GM12878 (cell line): Measurements from ENCODE around the gene TMEM63C.

ENCODE experiments used
- ATF3 ChIP-seq: IDR thresholded peaks from 2 replicates; pipeline ENCODE4 v1.6.1; 2011; ENCODE audit warnings: low read depth, mild to moderate bottlenecking, low read length, moderate library complexity, borderline replicate concordance; ENCODE audit errors: extremely low read depth
- CEBPZ ChIP-seq: fragments of 150-350 bp; IDR thresholded peaks from 2 replicates; pipeline ENCODE4 v1.6.1; 2016; ENCODE audit warnings: low read depth, low read length
- CTCF ChIP-seq, 3 experiments: IDR thresholded peaks in 2 of 3; conservative IDR thresholded peaks in 1 of 3; 2 replicates each; pipeline ENCODE4 v1.5.1; 2011; ENCODE audit warnings: low read depth in 3 of 3, low read length in 3 of 3, mild to moderate bottlenecking in 3 of 3, control low read depth in 2 of 3, moderate library complexity in 2 of 3, inconsistent platforms in 1 of 3, mixed read lengths in 1 of 3; ENCODE audit not compliant: control insufficient read depth in 2 of 3, insufficient read depth in 1 of 3; ENCODE audit errors: extremely low read depth in 1 of 3
- E2F4 ChIP-seq: IDR thresholded peaks from 2 replicates; pipeline ENCODE4 v1.6.1; 2012; ENCODE audit warnings: low read depth, low read length, improper control_type of control experiment
- EGR1 ChIP-seq, 2 experiments: IDR thresholded peaks; 1 replicate in 1 of 2; 2 replicates in 1 of 2; pipeline ENCODE4 v1.6.1; 2011 to 2012; ENCODE audit warnings: low read depth in 2 of 2, low read length in 2 of 2, borderline replicate concordance in 1 of 2, mild to moderate bottlenecking in 1 of 2, moderate library complexity in 1 of 2
- IKZF1 ChIP-seq: fragments of 450-650 bp; conservative IDR thresholded peaks from 2 replicates; pipeline ENCODE4 v1.6.1; 2017; ENCODE audit warnings: antibody characterized with exemption, mild to moderate bottlenecking
- NFYB ChIP-seq: IDR thresholded peaks from 2 replicates; pipeline ENCODE4 v1.6.1; 2011; ENCODE audit warnings: low read depth, mild to moderate bottlenecking, low read length, improper control_type of control experiment, moderate library complexity; ENCODE audit not compliant: insufficient read depth
- NRF1 ChIP-seq: conservative IDR thresholded peaks from 2 replicates; pipeline ENCODE4 v1.6.1; 2011; ENCODE audit warnings: mild to moderate bottlenecking, low read depth, low read length, improper control_type of control experiment
- POLR2A ChIP-seq: IDR thresholded peaks from 2 replicates; pipeline ENCODE4 v1.6.1; 2011; ENCODE audit warnings: low read depth, mild to moderate bottlenecking, low read length
- POLR2AphosphoS5 ChIP-seq: IDR thresholded peaks from 2 replicates; pipeline ENCODE4 v1.6.1; 2011; ENCODE audit warnings: mild to moderate bottlenecking, low read length, inconsistent platforms
- RBBP5 ChIP-seq: fragments of 200-600 bp; sonication (generic); conservative IDR thresholded peaks from 2 replicates; pipeline ENCODE4 v1.6.1; 2016
- REST ChIP-seq: IDR thresholded peaks from 2 replicates; pipeline ENCODE4 v1.6.1; 2012; ENCODE audit warnings: mild to moderate bottlenecking, low read depth, low read length
- SIN3A ChIP-seq: IDR thresholded peaks from 2 replicates; pipeline ENCODE4 v1.6.1; 2012; ENCODE audit warnings: low read depth, low read length, improper control_type of control experiment
- SP1 ChIP-seq: IDR thresholded peaks from one replicate; pipeline ENCODE4 v1.6.1; 2011; ENCODE audit warnings: low read depth, low read length

GRCh38 chr14:77296906-77297305 is 115.3 kb downstream of the TMEM63C start:
- no peak for TF ChIP-seq POLR2A
- TF ChIP-seq POLR2AphosphoS5: no peak
- TF ChIP-seq CEBPZ: no peak
- no peak for TF ChIP-seq IKZF1
- no peak for TF ChIP-seq E2F4
- no peak for TF ChIP-seq CTCF (IDR thresholded peaks at IDR 0.05 in 2 of 3, conservative IDR thresholded peaks at IDR 0.05 in 1 of 3; ENCODE audit: control insufficient read depth in 2 of 3, extremely low read depth in 1 of 3, insufficient read depth in 1 of 3, low read depth in 3 of 3, low read length in 3 of 3)
- TF ChIP-seq NRF1: no peak
- no peak for TF ChIP-seq SIN3A
- TF ChIP-seq EGR1 (IDR thresholded peaks at IDR 0.05; ENCODE audit: borderline replicate concordance in 1 of 2, low read depth in 2 of 2, low read length in 2 of 2): no peak
- TF ChIP-seq NFYB: no peak
- no peak for TF ChIP-seq RBBP5
- TF ChIP-seq REST: no peak
- no peak for TF ChIP-seq ATF3
- no peak for TF ChIP-seq SP1
